ENCODE data around the gene DDR1. TPM values are rescaled to one million over a fixed set of nuclear protein-coding genes. Genes with fewer than 3 reads are reported as not detected.

Gene DDR1
- polyA plus RNA-seq, 1 donor from 2014 or later, result 196 TPM

- no peaks in the 10 kb centered on the region for H3K9me3 ChIP-seq (ENCODE audit: low read length)
- peaks cover 70% of the 10 kb centered on the region for H3K79me2 ChIP-seq (replicated peaks; ENCODE audit: insufficient read depth, low read length)
- H3K27me3 ChIP-seq (ENCODE audit: insufficient read depth, low read depth, low read length), result no peaks in the 10 kb centered on the region
- H3K36me3 ChIP-seq (ENCODE audit: insufficient read depth, low read length), result peaks cover 6% of the 10 kb centered on the region
- TF ChIP-seq TAF1 (IDR thresholded peaks at IDR 0.05; ENCODE audit: low read depth), result no peak
- TF ChIP-seq SMC3 (conservative IDR thresholded peaks at IDR 0.05; ENCODE audit: poor library complexity), result no peak
- TF ChIP-seq POLR2AphosphoS5 (IDR thresholded peaks at IDR 0.05), result no peak
- no peak for TF ChIP-seq REST (IDR thresholded peaks at IDR 0.05; ENCODE audit: borderline replicate concordance)
- TF ChIP-seq MXI1 (conservative IDR thresholded peaks at IDR 0.05; ENCODE audit: poor library complexity, severe bottlenecking), result no peak
- no peak overlapping the region for H3K4me3 ChIP-seq (ENCODE audit: low read length)
- peaks cover 5% of the 10 kb centered on the region for H4K20me1 ChIP-seq (ENCODE audit: insufficient read depth)
- peaks cover 6% of the 10 kb centered on the region for H3F3A ChIP-seq (ENCODE audit: insufficient read depth, low read length, poor library complexity, severe bottlenecking)
- H3K9ac ChIP-seq (ENCODE audit: low read length), result no peak overlapping the region
- H3K9me2 ChIP-seq (ENCODE audit: insufficient read depth, low read length), result no peaks in the 10 kb centered on the region
- no peak overlapping the region for H3K27ac ChIP-seq (ENCODE audit: low read length)
- no peak overlapping the region for H3K4me2 ChIP-seq (ENCODE audit: low read length)
- H2AFZ ChIP-seq (ENCODE audit: low read depth, low read length), result no peak overlapping the region
Observed at GRCh38 chr6:30888816-30889495, 4.6 kb downstream of the DDR1 start.

- H3K36me3 ChIP-seq (ENCODE audit: insufficient read depth, low read length), result peaks cover 6% of the 10 kb centered on the region
- no peak overlapping the region for H3K9ac ChIP-seq (ENCODE audit: low read length)
- no peaks in the 10 kb centered on the region for H3K9me2 ChIP-seq (ENCODE audit: insufficient read depth, low read length)
Observed at GRCh38 chr6:30889496-30889885, 5.2 kb downstream of the DDR1 start.

More at GRCh38 chr6:30889496-30889885, 5.2 kb downstream of the DDR1 start:
- H4K20me1 ChIP-seq (ENCODE audit: insufficient read depth), result peaks cover 5% of the 10 kb centered on the region
- no peaks in the 10 kb centered on the region for H3K27me3 ChIP-seq (ENCODE audit: insufficient read depth, low read depth, low read length)
- no peak overlapping the region for H3K4me3 ChIP-seq (ENCODE audit: low read length)
- H3F3A ChIP-seq (ENCODE audit: insufficient read depth, low read length, poor library complexity, severe bottlenecking), result peaks cover 6% of the 10 kb centered on the region
- H3K9me3 ChIP-seq (ENCODE audit: low read length), result no peaks in the 10 kb centered on the region
- H3K27ac ChIP-seq (ENCODE audit: low read length), result no peak overlapping the region
- H2AFZ ChIP-seq (ENCODE audit: low read depth, low read length), result no peak overlapping the region
- no peak for TF ChIP-seq REST (IDR thresholded peaks at IDR 0.05; ENCODE audit: borderline replicate concordance)
- no peak for TF ChIP-seq MXI1 (conservative IDR thresholded peaks at IDR 0.05; ENCODE audit: poor library complexity, severe bottlenecking)
- no peak for TF ChIP-seq EP300 (conservative IDR thresholded peaks at IDR 0.05; ENCODE audit: poor library complexity, severe bottlenecking)
- TF ChIP-seq SMC3 (conservative IDR thresholded peaks at IDR 0.05; ENCODE audit: poor library complexity), result no peak
- no peak for TF ChIP-seq CTCF (IDR thresholded peaks at IDR 0.05; ENCODE audit: poor library complexity, severe bottlenecking)
- TF ChIP-seq TAF1 (IDR thresholded peaks at IDR 0.05; ENCODE audit: low read depth), result no peak
- TF ChIP-seq POLR2AphosphoS5 (IDR thresholded peaks at IDR 0.05), result no peak
- no peak for TF ChIP-seq RAD21 (conservative IDR thresholded peaks at IDR 0.05)
- TF ChIP-seq EZH2 (IDR thresholded peaks at IDR 0.05; ENCODE audit: borderline replicate concordance, insufficient read depth, low read length, poor library complexity, severe bottlenecking), result no peak
- no peak overlapping the region for H3K4me2 ChIP-seq (ENCODE audit: low read length)
- H3K79me2 ChIP-seq (replicated peaks; ENCODE audit: insufficient read depth, low read length), result peaks cover 69% of the 10 kb centered on the region
